Lower lobe of right lung (tissue), 2 donors: Measurements from ENCODE around the gene CTDSPL. TPM values are rescaled to one million over a fixed set of nuclear protein-coding genes. Genes with fewer than 3 reads are reported as not detected.

Experiments used
- ATAC-seq, 2 donors: fragments of 200-7000 bp; cut with Tn5 transposase; one replicate each; pipeline ENCODE4 v1.9.1; 2020 to 2022; ENCODE audit warnings: mild to moderate bottlenecking in 2 of 2, moderate library complexity in 2 of 2
- DNase-seq: peaks from one replicate; pipeline ENCODE4 v3.0.0-alpha.2; 2020
- H3K27ac ChIP-seq: fragments of 200-600 bp; one replicate; pipeline ENCODE4 v1.8.0; 2022
- H3K27me3 ChIP-seq: fragments of 200-600 bp; one replicate; pipeline ENCODE4 v1.8.0; 2022; ENCODE audit warnings: low read depth
- H3K36me3 ChIP-seq: fragments of 200-600 bp; one replicate; pipeline ENCODE4 v1.8.0; 2022; ENCODE audit warnings: mild to moderate bottlenecking
- H3K4me1 ChIP-seq: fragments of 200-600 bp; one replicate; pipeline ENCODE4 v1.8.0; 2022
- H3K4me3 ChIP-seq: fragments of 200-600 bp; one replicate; pipeline ENCODE4 v1.8.0; 2022; ENCODE audit warnings: mild to moderate bottlenecking
- H3K9me3 ChIP-seq: fragments of 200-600 bp; one replicate; pipeline ENCODE4 v1.8.0; 2022
- CTCF ChIP-seq: fragments of 200-600 bp; IDR thresholded peaks from one replicate; pipeline ENCODE4 v1.8.0; 2022; ENCODE audit warnings: antibody characterized with exemption, mild to moderate bottlenecking
- intact Hi-C: fragments of 100-400 bp; cut with DNase I; formaldehyde crosslinking; loops from one replicate; pipeline ENCODE4 v1.11.0; 2022
- total RNA-seq: library from RNA; stranded (reverse); fragmentation: NEBNext Ultra II Directional; extraction: Animal tissue kit (Norgen Biotek cat#: 25700); gene quantifications from one replicate; pipeline ENCODE4 v1.2.1, GENCODE V29; 2021
- donor health status: DM: no; HTN: yes; CAD: no; lungs with severe emphysema.

Gene CTDSPL
- total RNA-seq, 1 donor from 2014 or later = 60.3 TPM

GRCh38 chr3:37819591-37819990 lies 42.1 kb upstream of the CTDSPL start:
- no peak overlapping the region for H3K27ac ChIP-seq
- H3K9me3 ChIP-seq = no peaks in the 10 kb centered on the region
- ATAC-seq (no peak), DNase-seq (no peak)
- TF ChIP-seq CTCF = no peak
- intact Hi-C loops = no loop called here
- H3K4me1 ChIP-seq = no peaks in the 10 kb centered on the region
- H3K4me3 ChIP-seq = no peak overlapping the region
- no peaks in the 10 kb centered on the region for H3K27me3 ChIP-seq
- peaks cover 32% of the 10 kb centered on the region for H3K36me3 ChIP-seq

- Histone ChIP-seq H3K36me3 (peaks cover 28% of the 10 kb centered on the region), H3K27ac (no peak overlapping the region), H3K4me1 (no peaks in the 10 kb centered on the region), H3K4me3 (no peak overlapping the region), H3K27me3 (no peaks in the 10 kb centered on the region), H3K9me3 (no peaks in the 10 kb centered on the region)
- intact Hi-C loops = no loop called here
- ATAC-seq (no peak), DNase-seq (no peak)
- no peak for TF ChIP-seq CTCF
Measured at GRCh38 chr3:37820286-37820685, 41.4 kb upstream of the CTDSPL start.

GRCh38 chr3:37823189-37823588 lies 38.5 kb upstream of the CTDSPL start:
- Histone ChIP-seq H3K4me1 (no peaks in the 10 kb centered on the region), H3K27ac (no peak overlapping the region), H3K4me3 (no peak overlapping the region), H3K9me3 (no peaks in the 10 kb centered on the region), H3K36me3 (peaks cover 19% of the 10 kb centered on the region), H3K27me3 (no peaks in the 10 kb centered on the region)
- no peak for TF ChIP-seq CTCF
- no peak for ATAC-seq
- intact Hi-C loops = no loop called here
- DNase-seq = no peak

- no peak for DNase-seq
- ATAC-seq = no peak
- H3K4me1 ChIP-seq = no peaks in the 10 kb centered on the region
- no peaks in the 10 kb centered on the region for H3K27me3 ChIP-seq
- no peak overlapping the region for H3K4me3 ChIP-seq
- no peak overlapping the region for H3K27ac ChIP-seq
- peaks cover 13% of the 10 kb centered on the region for H3K36me3 ChIP-seq
- TF ChIP-seq CTCF = no peak
- H3K9me3 ChIP-seq = no peaks in the 10 kb centered on the region
- intact Hi-C loops = no loop called here
Measured at GRCh38 chr3:37824090-37824953, 37.4 kb upstream of the CTDSPL start.

DNA sequence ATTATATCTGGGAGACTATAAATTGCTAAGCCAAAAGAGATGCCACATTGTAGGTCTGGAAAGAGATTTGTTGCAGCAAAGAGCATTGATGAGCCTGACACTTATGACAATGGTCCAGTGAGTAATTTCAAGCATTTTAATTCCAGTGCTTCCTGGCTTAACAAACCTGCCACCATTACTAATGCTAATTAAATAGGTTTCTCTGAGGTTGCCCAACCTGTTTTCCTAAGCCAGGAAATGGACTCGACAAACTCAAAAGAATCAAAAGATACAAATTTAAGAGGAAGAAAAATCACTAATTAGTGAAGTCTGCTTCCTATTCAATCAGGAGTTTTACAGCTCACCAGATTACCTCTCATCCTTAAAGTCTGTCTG lies 36.7 kb upstream of the CTDSPL start:
- Histone ChIP-seq H3K4me3 (no peak overlapping the region), H3K27me3 (no peaks in the 10 kb centered on the region), H3K27ac (no peak overlapping the region), H3K4me1 (no peaks in the 10 kb centered on the region), H3K9me3 (no peaks in the 10 kb centered on the region), H3K36me3 (peaks cover 7% of the 10 kb centered on the region)
- no peak for TF ChIP-seq CTCF
- intact Hi-C loops = no loop called here
- DNase-seq (no peak), ATAC-seq (no peak)
